Keratinocyte (primary cell): ENCODE results near the gene DNAJB4. TPM values are rescaled to one million over a fixed set of nuclear protein-coding genes. Genes with fewer than 3 reads are reported as not detected.

Experiments used
- DNase-seq: peaks from one replicate; pipeline ENCODE4 v3.0.0-alpha.2; 2011; ENCODE audit warnings: low read depth, missing footprints, low spot score
- FAIRE-seq: peaks from 2 replicates; lab custom pipeline; 2011; peaks lifted over from hg19 to GRCh38; lab: Jason Lieb, UNC
- H2AFZ ChIP-seq: 2 replicates; pipeline ENCODE4 v1.6.0; 2012; ENCODE audit warnings: low read length, control low read depth, inconsistent platforms; ENCODE audit not compliant: control insufficient read depth
- H3K27ac ChIP-seq: 2 replicates; pipeline ENCODE4 v1.5.1; 2011; ENCODE audit warnings: low read length; ENCODE audit not compliant: control insufficient read depth, insufficient read depth
- H3K27me3 ChIP-seq: 3 replicates; pipeline ENCODE4 v1.6.0; 2011; ENCODE audit warnings: low read length; ENCODE audit not compliant: control insufficient read depth, insufficient read depth; ENCODE audit errors: extremely low read depth
- H3K36me3 ChIP-seq, 2 experiments: 2 replicates in 1 of 2; 3 replicates in 1 of 2; pipeline ENCODE4 v1.5.1; 2011; ENCODE audit warnings: low read length in 2 of 2, mild to moderate bottlenecking in 1 of 2; ENCODE audit not compliant: control insufficient read depth in 2 of 2, insufficient read depth in 2 of 2; ENCODE audit errors: extremely low read depth in 1 of 2
- H3K4me1 ChIP-seq: 3 replicates; pipeline ENCODE4 v1.5.1; 2011; ENCODE audit warnings: low read length; ENCODE audit not compliant: control insufficient read depth, insufficient read depth; ENCODE audit errors: extremely low read depth
- H3K4me2 ChIP-seq: 3 replicates; pipeline ENCODE4 v1.6.0; 2011; ENCODE audit warnings: low read depth, low read length; ENCODE audit not compliant: control insufficient read depth, insufficient read depth; ENCODE audit errors: extremely low read depth
- H3K4me3 ChIP-seq, 3 experiments: fragments of 200-600 bp in 1 of 3; sonication (generic) in 1 of 3; 2 replicates in 2 of 3; 3 replicates in 1 of 3; pipeline ENCODE4 v1.5.1; 2011 to 2016; ENCODE audit warnings: low read length in 3 of 3, mild to moderate bottlenecking in 3 of 3, control low read depth in 2 of 3, inconsistent platforms in 1 of 3, low read depth in 1 of 3, mixed read lengths in 1 of 3, mixed run types in 1 of 3, moderate library complexity in 1 of 3; ENCODE audit not compliant: control insufficient read depth in 2 of 3, insufficient read depth in 2 of 3; ENCODE audit errors: extremely low read depth in 1 of 3
- H3K79me2 ChIP-seq: 2 replicates; pipeline ENCODE4 v1.6.0; 2012; ENCODE audit warnings: low read length; ENCODE audit not compliant: control insufficient read depth, insufficient read depth
- H3K9ac ChIP-seq: 3 replicates; pipeline ENCODE4 v1.6.0; 2011; ENCODE audit warnings: low read length; ENCODE audit not compliant: control insufficient read depth, insufficient read depth; ENCODE audit errors: extremely low read depth
- H3K9me1 ChIP-seq: 3 replicates; pipeline ENCODE4 v1.6.0; 2011; ENCODE audit warnings: low read length; ENCODE audit not compliant: control insufficient read depth, insufficient read depth; ENCODE audit errors: extremely low read depth
- H3K9me3 ChIP-seq: 2 replicates; pipeline ENCODE4 v1.5.1; 2012; ENCODE audit warnings: low read depth, low read length; ENCODE audit not compliant: control insufficient read depth
- H4K20me1 ChIP-seq: 3 replicates; pipeline ENCODE4 v1.6.0; 2011; ENCODE audit warnings: low read length; ENCODE audit not compliant: control insufficient read depth, insufficient read depth; ENCODE audit errors: extremely low read depth
- EZH2 ChIP-seq: IDR thresholded peaks from one replicate; pipeline ENCODE4 v1.6.1; 2012; ENCODE audit warnings: inconsistent platforms, mild to moderate bottlenecking, low read length, moderate library complexity
- dilution Hi-C: fragments of 300-500 bp; cut with MboI; formaldehyde crosslinking; loops from one replicate; pipeline ENCODE4 v1.7.0; 2020; ENCODE audit warnings: low sequenced_read_pairs; ENCODE audit not compliant: extremely low pct_ligation_motif_present
- polyA plus RNA-seq, 5 experiments: library from polyadenylated mRNA; depleted of rRNA in 3 of 5; stranded (reverse) in 3 of 5; stranded (forward) in 1 of 5; unstranded in 1 of 5; fragments of >200 nt; gene quantifications; 1 replicate in 1 of 5; 2 replicates in 3 of 5; 3 replicates in 1 of 5; pipeline versions ENCODE4 v1.2.1 to v1.2.3, GENCODE V29; 2011 to 2012; ENCODE audit warnings: missing spikeins in 2 of 5, low read depth in 1 of 5, low replicate concordance in 1 of 5
- TF ChIP-seq, protein P1 (sequence below), 3 experiments: IDR thresholded peaks in 1 of 3; conservative IDR thresholded peaks in 1 of 3; optimal IDR thresholded peaks in 1 of 3; 2 replicates in 2 of 3; 3 replicates in 1 of 3; pipeline versions ENCODE3 to v1.5.1; 2011; ENCODE audit warnings: low read length in 3 of 3, mild to moderate bottlenecking in 3 of 3, moderate library complexity in 2 of 3, control low read depth in 1 of 3, inconsistent platforms in 1 of 3; ENCODE audit not compliant: insufficient read depth in 2 of 3; ENCODE audit errors: extremely low read depth in 1 of 3

DNAJB4 gene
- polyA plus RNA-seq, 1 donor (not counting 4 experiments of a cell fraction or from before 2014, with no cell fraction given), result 30.9 TPM

DNA sequence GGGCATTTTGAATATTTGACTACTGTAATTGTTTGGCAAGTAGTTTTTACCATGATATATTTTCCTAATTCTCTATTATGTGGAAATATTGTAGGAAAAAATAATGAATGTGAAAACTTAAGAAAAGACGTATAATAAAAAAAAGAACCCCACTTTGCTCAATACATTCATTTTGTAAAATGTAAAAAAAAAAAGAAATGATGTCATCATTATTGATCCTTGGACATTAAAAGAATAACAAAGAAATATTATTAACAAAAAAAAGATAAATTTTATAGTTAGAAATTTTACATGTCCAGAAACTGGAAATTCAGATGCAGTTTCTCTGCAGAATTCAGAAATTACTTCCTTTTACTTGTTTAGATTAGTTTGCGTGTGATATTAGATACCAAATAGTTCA, 46.3 kb downstream of the DNAJB4 start:
- dilution Hi-C loops, result no loop called here
- H3K27me3 ChIP-seq, result peaks cover 4% of the 10 kb centered on the region
- no peak for FAIRE-seq

DNA sequence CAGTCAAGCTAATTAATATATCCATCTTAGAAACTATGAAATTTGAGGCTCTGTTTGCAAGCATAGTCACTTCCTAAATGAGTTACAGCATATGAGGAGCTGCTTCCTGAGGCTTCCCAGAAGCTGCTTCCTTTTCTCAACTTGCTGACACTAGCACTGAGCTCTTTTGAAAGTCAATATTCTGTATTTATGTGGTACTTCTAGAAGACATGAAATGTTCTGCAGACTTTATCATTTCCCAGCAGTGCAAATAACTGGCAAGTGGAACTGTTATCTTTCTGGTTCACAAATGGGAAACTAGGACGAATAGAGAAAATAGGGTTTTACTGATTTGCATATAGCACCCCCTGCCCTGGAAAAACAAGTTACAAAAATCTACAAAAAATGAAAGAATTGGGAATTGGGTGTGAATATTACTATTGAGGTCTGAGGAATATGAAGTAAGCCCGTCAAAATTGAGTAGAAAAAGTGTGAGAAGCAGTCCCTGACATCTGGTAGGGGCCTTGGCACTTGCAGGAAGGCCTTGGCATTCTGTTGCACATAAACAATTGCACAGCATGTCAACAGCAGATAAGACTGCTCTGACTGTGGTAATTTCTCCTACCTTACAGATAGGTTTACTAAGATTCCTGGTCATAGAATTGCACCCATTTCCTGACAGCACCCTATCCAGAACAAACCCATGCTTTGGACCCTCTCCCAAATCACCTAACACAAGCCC, 48.1 kb downstream of the DNAJB4 start:
- no peaks in the 10 kb centered on the region for H3K79me2 ChIP-seq
- FAIRE-seq, result peak; percentile 39
- TF ChIP-seq, protein P1, sequence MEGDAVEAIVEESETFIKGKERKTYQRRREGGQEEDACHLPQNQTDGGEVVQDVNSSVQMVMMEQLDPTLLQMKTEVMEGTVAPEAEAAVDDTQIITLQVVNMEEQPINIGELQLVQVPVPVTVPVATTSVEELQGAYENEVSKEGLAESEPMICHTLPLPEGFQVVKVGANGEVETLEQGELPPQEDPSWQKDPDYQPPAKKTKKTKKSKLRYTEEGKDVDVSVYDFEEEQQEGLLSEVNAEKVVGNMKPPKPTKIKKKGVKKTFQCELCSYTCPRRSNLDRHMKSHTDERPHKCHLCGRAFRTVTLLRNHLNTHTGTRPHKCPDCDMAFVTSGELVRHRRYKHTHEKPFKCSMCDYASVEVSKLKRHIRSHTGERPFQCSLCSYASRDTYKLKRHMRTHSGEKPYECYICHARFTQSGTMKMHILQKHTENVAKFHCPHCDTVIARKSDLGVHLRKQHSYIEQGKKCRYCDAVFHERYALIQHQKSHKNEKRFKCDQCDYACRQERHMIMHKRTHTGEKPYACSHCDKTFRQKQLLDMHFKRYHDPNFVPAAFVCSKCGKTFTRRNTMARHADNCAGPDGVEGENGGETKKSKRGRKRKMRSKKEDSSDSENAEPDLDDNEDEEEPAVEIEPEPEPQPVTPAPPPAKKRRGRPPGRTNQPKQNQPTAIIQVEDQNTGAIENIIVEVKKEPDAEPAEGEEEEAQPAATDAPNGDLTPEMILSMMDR (optimal IDR thresholded peaks at IDR 0.05 in 1 of 3, IDR thresholded peaks at IDR 0.05 in 1 of 3, conservative IDR thresholded peaks at IDR 0.05 in 1 of 3; ENCODE audit: extremely low read depth in 1 of 3, insufficient read depth in 2 of 3, low read length in 3 of 3), result no peak
- TF ChIP-seq EZH2, result no peak

More for the DNA sequence above, 46.3 kb downstream of the DNAJB4 start:
- no peaks in the 10 kb centered on the region for H3K36me3 ChIP-seq
- no peaks in the 10 kb centered on the region for H3K9me3 ChIP-seq
- no peak overlapping the region for H3K9ac ChIP-seq
- H2AFZ ChIP-seq, result no peak overlapping the region
- H3K9me1 ChIP-seq, result no peaks in the 10 kb centered on the region
- H3K79me2 ChIP-seq, result no peaks in the 10 kb centered on the region
- H3K27ac ChIP-seq, result no peak overlapping the region
- H3K4me2 ChIP-seq, result no peak overlapping the region
- DNase-seq, result no peak
- H3K4me3 ChIP-seq, result no peak overlapping the region
- no peaks in the 10 kb centered on the region for H4K20me1 ChIP-seq
- H3K4me1 ChIP-seq, result peaks cover 7% of the 10 kb centered on the region
- TF ChIP-seq, protein P1 (optimal IDR thresholded peaks at IDR 0.05 in 1 of 3, IDR thresholded peaks at IDR 0.05 in 1 of 3, conservative IDR thresholded peaks at IDR 0.05 in 1 of 3; ENCODE audit: extremely low read depth in 1 of 3, insufficient read depth in 2 of 3, low read length in 3 of 3), result no peak
- no peak for TF ChIP-seq EZH2

More for the DNA sequence above, 48.1 kb downstream of the DNAJB4 start:
- H3K9ac ChIP-seq, result no peak overlapping the region
- no peaks in the 10 kb centered on the region for H3K9me1 ChIP-seq
- no peak overlapping the region for H3K27ac ChIP-seq
- no peak overlapping the region for H3K4me3 ChIP-seq
- H2AFZ ChIP-seq, result no peak overlapping the region
- no peaks in the 10 kb centered on the region for H3K9me3 ChIP-seq
- no peak for DNase-seq
- H3K4me1 ChIP-seq, result no peaks in the 10 kb centered on the region
- no peak overlapping the region for H3K4me2 ChIP-seq
- H3K27me3 ChIP-seq, result no peaks in the 10 kb centered on the region
- no peaks in the 10 kb centered on the region for H3K36me3 ChIP-seq
- H4K20me1 ChIP-seq, result no peaks in the 10 kb centered on the region
- dilution Hi-C loops, result no loop called here
